HUES64 (cell line): Measurements from ENCODE around the gene STK17A.
"Not testable (repeated sequence)": the region's sequence is repeated elsewhere in the genome, so short reads cannot be mapped to it uniquely, and the experiment has no call there.

Source experiments
- H3K27ac ChIP-seq: 2 replicates; pipeline ENCODE4 v1.7.0; 2013; ENCODE audit warnings: low read depth, low read length, inconsistent platforms
- H3K27me3 ChIP-seq: 2 replicates; pipeline ENCODE4 v1.6.1; 2013; ENCODE audit warnings: mild to moderate bottlenecking, low read length; ENCODE audit not compliant: insufficient read depth
- H3K36me3 ChIP-seq: 2 replicates; pipeline ENCODE4 v1.6.1; 2013; ENCODE audit warnings: mild to moderate bottlenecking, low read length; ENCODE audit not compliant: insufficient read depth
- H3K4me1 ChIP-seq: 2 replicates; pipeline ENCODE4 v1.6.1; 2013; ENCODE audit warnings: mild to moderate bottlenecking, low read length, moderate library complexity; ENCODE audit not compliant: insufficient read depth
- H3K4me3 ChIP-seq: 2 replicates; pipeline ENCODE4 v1.5.1; 2013; ENCODE audit warnings: mild to moderate bottlenecking, low read length, moderate library complexity
- H3K9ac ChIP-seq: 2 replicates; pipeline ENCODE4 v1.6.1; 2013; ENCODE audit warnings: mild to moderate bottlenecking, low read depth, low read length
- H3K9me3 ChIP-seq: 2 replicates; pipeline ENCODE4 v1.6.1; 2013; ENCODE audit warnings: low read depth, low read length; ENCODE audit not compliant: insufficient read depth
- WGBS: fragments of 150-250, 120-280 bp; methylation state at CpG from one replicate; pipeline ENCODE4 v1.1.7; 2013; ENCODE audit warnings: missing lambda C conversion rate; 5-methylcytosine and 5-hydroxymethylcytosine counted together

Gene STK17A

GRCh38 chr7:43624156-43624555 is 41.2 kb downstream of the STK17A start:
- H3K9ac ChIP-seq = no peak overlapping the region
- H3K36me3 ChIP-seq = peaks cover 53% of the 10 kb centered on the region
- H3K9me3 ChIP-seq = no peaks in the 10 kb centered on the region
- WGBS = 98% methylated on average over 2 of the region's 2 CpGs
- H3K4me3 ChIP-seq = no peak overlapping the region
- H3K27ac ChIP-seq = no peak overlapping the region
- H3K27me3 ChIP-seq = no peaks in the 10 kb centered on the region
- 0 out of 2 replicates have a peak, but pooled peaks cover 3% of the 10 kb centered on the region for H3K4me1 ChIP-seq

- Histone ChIP-seq H3K36me3 (peaks cover 61% of the 10 kb centered on the region), H3K4me3 (no peak overlapping the region), H3K9ac (no peak overlapping the region), H3K27me3 (no peaks in the 10 kb centered on the region), H3K4me1 (0 out of 2 replicates have a peak, but pooled peaks cover 3% of the 10 kb centered on the region), H3K9me3 (no peaks in the 10 kb centered on the region), H3K27ac (no peak overlapping the region)
Measured at GRCh38 chr7:43625453-43625852, 42.5 kb downstream of the STK17A start.

GRCh38 chr7:43625980-43626379 is 43.1 kb downstream of the STK17A start:
- peaks cover 66% of the 10 kb centered on the region for H3K36me3 ChIP-seq

GRCh38 chr7:43626695-43627094 is 43.8 kb downstream of the STK17A start:
- H3K36me3 ChIP-seq = peaks cover 70% of the 10 kb centered on the region

More at GRCh38 chr7:43625980-43626379, 43.1 kb downstream of the STK17A start:
- H3K4me1 ChIP-seq = 0 out of 2 replicates have a peak, but pooled peaks cover 3% of the 10 kb centered on the region
- WGBS = 92% methylated on average over 4 of the region's 4 CpGs
- no peak overlapping the region for H3K4me3 ChIP-seq
- no peak overlapping the region for H3K9ac ChIP-seq
- no peak overlapping the region for H3K27ac ChIP-seq
- no peaks in the 10 kb centered on the region for H3K9me3 ChIP-seq
- no peaks in the 10 kb centered on the region for H3K27me3 ChIP-seq

DNA sequence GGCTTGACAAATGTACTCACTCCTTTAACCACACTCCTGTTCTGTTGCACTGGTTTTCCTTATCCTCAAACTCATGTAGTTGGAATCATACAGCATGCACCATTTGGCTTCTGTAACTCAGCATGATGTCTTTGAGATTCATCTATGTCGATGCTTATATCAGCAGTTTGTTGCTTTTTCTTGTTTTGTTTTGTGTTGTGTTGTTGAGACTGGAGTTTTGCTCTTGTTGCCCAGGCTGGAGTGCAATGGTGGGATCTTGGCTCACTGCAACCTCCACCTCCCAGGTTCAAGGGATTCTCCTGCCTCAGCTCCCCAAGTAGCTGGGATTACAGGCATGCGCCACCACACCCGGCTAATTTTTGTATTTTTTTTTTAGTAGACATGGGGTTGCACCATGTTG is 44.9 kb downstream of the STK17A start:
- H3K4me1 ChIP-seq, H3K27ac ChIP-seq, H3K4me3 ChIP-seq, H3K27me3 ChIP-seq, H3K9me3 ChIP-seq, H3K9ac ChIP-seq: not testable (repeated sequence)
- H3K36me3 ChIP-seq = peaks cover 81% of the 10 kb centered on the region
- WGBS = 100% methylated on average over 3 of the region's 3 CpGs

More at GRCh38 chr7:43626695-43627094, 43.8 kb downstream of the STK17A start:
- Histone ChIP-seq H3K9ac (no peak overlapping the region), H3K9me3 (no peaks in the 10 kb centered on the region), H3K27ac (no peak overlapping the region), H3K4me3 (no peak overlapping the region), H3K4me1 (0 out of 2 replicates have a peak, but pooled peaks cover 3% of the 10 kb centered on the region), H3K27me3 (no peaks in the 10 kb centered on the region)
- 97% methylated on average over 1 of the region's 2 CpGs for WGBS

DNA sequence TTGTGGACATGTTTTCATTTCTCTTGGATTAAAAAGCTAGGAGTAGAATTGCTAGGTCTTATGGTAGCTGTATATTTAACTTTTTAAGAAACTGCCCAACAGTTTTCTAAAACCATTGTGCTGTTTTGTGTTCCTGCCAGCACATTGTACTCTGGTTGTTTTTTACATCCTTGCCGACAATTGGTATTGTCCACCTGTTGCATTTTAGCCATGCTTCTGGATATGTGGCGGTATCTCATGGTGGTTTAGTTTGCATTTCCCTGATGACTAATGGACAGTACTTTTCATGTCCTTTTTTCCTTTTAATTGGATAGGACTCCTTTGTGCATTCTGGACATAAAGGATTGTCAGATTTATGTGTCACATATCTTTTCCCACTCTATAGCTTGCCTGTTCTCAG is 45.5 kb downstream of the STK17A start:
- H3K9ac ChIP-seq = no peak overlapping the region
- no peaks in the 10 kb centered on the region for H3K27me3 ChIP-seq
- H3K9me3 ChIP-seq = no peaks in the 10 kb centered on the region
- peaks cover 86% of the 10 kb centered on the region for H3K36me3 ChIP-seq
- WGBS = 94% methylated on average over 2 of the region's 2 CpGs
- H3K4me3 ChIP-seq = no peak overlapping the region
- H3K27ac ChIP-seq = no peak overlapping the region
- H3K4me1 ChIP-seq = 0 out of 2 replicates have a peak, but pooled peaks cover 3% of the 10 kb centered on the region

GRCh38 chr7:43629857-43630256 is 46.9 kb downstream of the STK17A start:
- Histone ChIP-seq H3K36me3 (peaks cover 88% of the 10 kb centered on the region), H3K4me1 (0 out of 2 replicates have a peak, but pooled peaks cover 3% of the 10 kb centered on the region)

DNA sequence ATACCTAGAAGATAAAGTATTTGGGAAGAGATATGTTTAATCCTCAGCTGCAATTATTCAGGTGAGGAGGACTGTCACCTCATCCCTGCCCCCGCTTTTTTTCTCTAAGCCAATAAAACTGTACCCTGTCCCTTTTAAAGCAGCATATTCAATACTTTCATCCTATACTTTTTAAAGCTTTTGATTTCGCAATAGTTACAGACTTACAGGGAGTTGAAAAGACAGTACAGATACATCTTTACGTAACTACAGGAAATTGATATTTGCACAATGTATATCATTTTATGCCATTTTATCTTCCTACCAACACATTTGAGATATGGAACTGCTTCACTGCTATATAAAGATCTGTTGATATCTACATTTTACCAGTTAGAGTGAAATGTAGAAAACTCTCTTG is 47.6 kb downstream of the STK17A start:
- Histone ChIP-seq H3K27ac (no peak overlapping the region), H3K36me3 (peaks cover 88% of the 10 kb centered on the region), H3K4me1 (0 out of 2 replicates have a peak, but pooled peaks cover under 1% of the 10 kb centered on the region), H3K9me3 (no peaks in the 10 kb centered on the region), H3K4me3 (no peak overlapping the region), H3K27me3 (no peaks in the 10 kb centered on the region), H3K9ac (no peak overlapping the region)
- WGBS = 91% methylated on average over 3 of the region's 3 CpGs

More at GRCh38 chr7:43629857-43630256, 46.9 kb downstream of the STK17A start:
- WGBS = 96% methylated on average over 6 of the region's 6 CpGs
- no peaks in the 10 kb centered on the region for H3K9me3 ChIP-seq
- no peak overlapping the region for H3K4me3 ChIP-seq
- H3K27me3 ChIP-seq = no peaks in the 10 kb centered on the region
- H3K27ac ChIP-seq = no peak overlapping the region
- no peak overlapping the region for H3K9ac ChIP-seq

DNA sequence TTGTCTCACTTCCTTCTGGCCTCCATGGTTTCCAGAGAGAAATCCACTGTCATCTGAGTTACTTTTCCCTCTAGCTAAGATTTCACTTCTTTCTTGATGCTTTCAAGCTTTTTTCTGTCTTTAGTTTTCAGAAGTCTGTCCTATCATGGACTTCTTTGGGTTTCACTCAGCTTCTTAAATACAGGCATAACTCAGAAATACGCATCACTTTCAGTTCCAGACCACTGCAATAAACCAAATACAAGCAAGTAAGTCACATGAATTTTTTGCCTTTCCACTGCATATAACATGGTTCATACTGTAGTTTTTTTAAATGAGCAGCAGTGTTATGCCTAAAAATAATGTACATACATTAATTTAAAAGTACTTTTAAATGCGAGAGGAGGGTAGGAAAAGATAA is 48.7 kb downstream of the STK17A start:
- no peak overlapping the region for H3K9ac ChIP-seq
- WGBS = 97% methylated on average over 2 of the region's 2 CpGs
- H3K27ac ChIP-seq = no peak overlapping the region
- no peaks in the 10 kb centered on the region for H3K27me3 ChIP-seq
- no peaks in the 10 kb centered on the region for H3K9me3 ChIP-seq
- no peak overlapping the region for H3K4me3 ChIP-seq
- H3K36me3 ChIP-seq = peaks cover 89% of the 10 kb centered on the region
- no peaks in the 10 kb centered on the region for H3K4me1 ChIP-seq

GRCh38 chr7:43632746-43633145 is 49.8 kb downstream of the STK17A start:
- WGBS = 94% methylated on average over 4 of the region's 4 CpGs
- no peak overlapping the region for H3K4me3 ChIP-seq
- H3K9ac ChIP-seq = no peak overlapping the region
- H3K9me3 ChIP-seq = no peaks in the 10 kb centered on the region
- peaks cover 89% of the 10 kb centered on the region for H3K36me3 ChIP-seq
- no peak overlapping the region for H3K27ac ChIP-seq
- H3K4me1 ChIP-seq = no peaks in the 10 kb centered on the region
- H3K27me3 ChIP-seq = no peaks in the 10 kb centered on the region

DNA sequence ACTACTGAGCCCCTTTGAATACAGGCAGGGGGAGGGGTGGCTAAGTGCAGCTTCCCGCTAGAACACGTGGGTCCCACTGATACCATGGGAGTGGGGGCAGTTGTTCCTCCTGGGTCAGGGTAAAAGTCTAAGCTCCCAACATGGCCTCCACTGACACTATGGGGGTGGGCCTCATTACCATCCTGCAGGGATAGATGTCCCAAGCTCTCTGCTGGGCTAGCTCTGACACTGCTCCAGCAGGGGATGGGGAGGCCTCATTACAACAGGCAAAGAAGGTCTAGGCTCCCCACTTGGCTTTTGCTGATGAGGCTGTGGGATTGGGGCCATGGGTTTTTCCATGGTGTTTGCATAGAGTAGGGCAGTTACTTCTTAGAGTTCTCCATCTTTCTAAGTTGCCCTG is 51.5 kb downstream of the STK17A start:
- WGBS = 89% methylated on average over 2 of the region's 2 CpGs
- peaks cover 89% of the 10 kb centered on the region for H3K36me3 ChIP-seq
- H3K27me3 ChIP-seq = no peaks in the 10 kb centered on the region
- H3K9ac ChIP-seq = no peak overlapping the region
- H3K27ac ChIP-seq = no peak overlapping the region
- H3K9me3 ChIP-seq = no peaks in the 10 kb centered on the region
- H3K4me1 ChIP-seq = peaks cover 1% of the 10 kb centered on the region; the same call in 1 of the 2 replicates
- no peak overlapping the region for H3K4me3 ChIP-seq

DNA sequence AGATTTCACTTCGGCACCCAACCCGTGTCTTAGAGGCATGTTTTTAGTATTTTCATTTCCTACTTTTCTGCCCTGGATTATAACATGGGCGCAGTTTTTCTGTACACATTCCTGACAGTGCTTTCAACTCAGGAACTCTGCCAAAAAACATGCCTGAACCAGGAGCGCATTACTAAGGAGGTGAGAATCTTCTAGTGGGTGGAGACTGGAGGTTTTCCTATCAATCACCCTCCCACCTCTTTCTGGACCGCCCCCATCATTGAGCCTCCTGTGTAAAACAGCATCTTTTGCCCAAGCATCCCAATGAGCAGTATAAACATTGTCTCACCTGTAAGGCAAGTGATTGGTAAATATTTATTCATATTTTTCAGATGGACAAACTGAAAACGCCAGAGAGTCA is 53.2 kb downstream of the STK17A start:
- no peaks in the 10 kb centered on the region for H3K27me3 ChIP-seq
- H3K36me3 ChIP-seq = peaks cover 96% of the 10 kb centered on the region
- no peak overlapping the region for H3K9ac ChIP-seq
- H3K27ac ChIP-seq = no peak overlapping the region
- H3K4me1 ChIP-seq = peaks cover 8% of the 10 kb centered on the region; the same call in 1 of the 2 replicates
- H3K9me3 ChIP-seq = no peaks in the 10 kb centered on the region
- 88% methylated on average over 5 of the region's 6 CpGs for WGBS
- no peak overlapping the region for H3K4me3 ChIP-seq
